Lower leg skin (tissue), 4 donors: ENCODE measurements around the gene PANX1. TPM values are rescaled to one million over a fixed set of nuclear protein-coding genes. Genes with fewer than 3 reads are reported as not detected.
A peak's percentile ranks its signal among the peaks of the same experiment; 100 is the strongest.

Experiments used
- DNase-seq, 2 donors: peaks; one replicate each; pipeline ENCODE4 v3.0.0-alpha.2; 2019; ENCODE audit warnings: low spot score in 2 of 2
- H3K4me3 ChIP-seq: fragments of 200-600 bp; sonication (generic); 2 replicates; pipeline ENCODE4 v1.5.1; 2017; ENCODE audit warnings: mild to moderate bottlenecking, low read depth; ENCODE audit not compliant: poor library complexity, severe bottlenecking
- CTCF ChIP-seq, 3 donors: fragments of 450-650 bp; IDR thresholded peaks; one replicate each; pipeline ENCODE4 v1.5.1; 2016; ENCODE audit warnings: antibody characterized with exemption in 3 of 3, mild to moderate bottlenecking in 3 of 3, moderate library complexity in 2 of 3
- POLR2A ChIP-seq, 2 donors: fragments of 450-650 bp; IDR thresholded peaks; one replicate each; pipeline ENCODE4 v1.6.1; 2016 to 2017; ENCODE audit warnings: antibody characterized with exemption in 2 of 2, mild to moderate bottlenecking in 1 of 2, moderate library complexity in 1 of 2
- WGBS, 2 donors: methylation state at CpG; one replicate each; pipeline ENCODE4 v1.1.5; 2018; 5-methylcytosine and 5-hydroxymethylcytosine counted together
- intact Hi-C: fragments of 100-400 bp; cut with DNase I; formaldehyde crosslinking; loops from one replicate; pipeline ENCODE4 v1.15.0; 2023; ENCODE audit warnings: low total_unique reads
- total RNA-seq, 4 donors: library from RNA; depleted of rRNA; stranded (reverse); fragments of >200 nt; gene quantifications; one replicate each; pipeline ENCODE4 v1.1.0, GENCODE V29; 2016

The PANX1 gene
- total RNA-seq, 4 donors from 2014 or later = 15.1 to 27.7 (median 21.6) TPM

- no peak for TF ChIP-seq CTCF (IDR thresholded peaks at IDR 0.05)
- TF ChIP-seq POLR2A (IDR thresholded peaks at IDR 0.05) = no peak
- WGBS, 2 donors = 21 to 27% methylated on average over 7 of the region's 7 CpGs
- intact Hi-C loops = no loop called here
- no peak overlapping the region for H3K4me3 ChIP-seq
- DNase-seq = peak; percentile 43 to 87
Observed at GRCh38 chr11:94130298-94131046, 1.8 kb downstream of the PANX1 start.

- intact Hi-C loops = no loop called here
- TF ChIP-seq CTCF (IDR thresholded peaks at IDR 0.05) = no peak
- TF ChIP-seq POLR2A (IDR thresholded peaks at IDR 0.05) = no peak
- no peak for DNase-seq
- WGBS, 2 donors = 29 to 31% methylated on average over 3 of the region's 3 CpGs
- H3K4me3 ChIP-seq = no peak overlapping the region
Observed at GRCh38 chr11:94131047-94131717, 2.5 kb downstream of the PANX1 start.

GRCh38 chr11:94131718-94132115 lies 3.1 kb downstream of the PANX1 start:
- 4 to 16% methylated on average over 1 of the region's 1 CpG for WGBS, 2 donors
- DNase-seq = no peak
- TF ChIP-seq CTCF (IDR thresholded peaks at IDR 0.05) = no peak
- TF ChIP-seq POLR2A (IDR thresholded peaks at IDR 0.05) = no peak
- intact Hi-C loops = no loop called here
- no peak overlapping the region for H3K4me3 ChIP-seq

- no peak overlapping the region for H3K4me3 ChIP-seq
- DNase-seq = peak in 1 of 2 donors; percentile 34
- 35 to 38% methylated on average over 5 of the region's 5 CpGs for WGBS, 2 donors
- TF ChIP-seq POLR2A (IDR thresholded peaks at IDR 0.05) (no peak), CTCF (IDR thresholded peaks at IDR 0.05) (no peak)
- intact Hi-C loops = no loop called here
Observed at GRCh38 chr11:94132152-94132558, 3.5 kb downstream of the PANX1 start.

GRCh38 chr11:94132823-94133408 lies 4.3 kb downstream of the PANX1 start:
- intact Hi-C loops = no loop called here
- H3K4me3 ChIP-seq = no peak overlapping the region
- no peak for TF ChIP-seq POLR2A (IDR thresholded peaks at IDR 0.05)
- TF ChIP-seq CTCF (IDR thresholded peaks at IDR 0.05) = no peak
- no peak for DNase-seq
- 90 to 93% methylated on average over 4 of the region's 4 CpGs for WGBS, 2 donors
